ENCODE measurements around the gene EPHB1.

EPHB1 gene

DNA sequence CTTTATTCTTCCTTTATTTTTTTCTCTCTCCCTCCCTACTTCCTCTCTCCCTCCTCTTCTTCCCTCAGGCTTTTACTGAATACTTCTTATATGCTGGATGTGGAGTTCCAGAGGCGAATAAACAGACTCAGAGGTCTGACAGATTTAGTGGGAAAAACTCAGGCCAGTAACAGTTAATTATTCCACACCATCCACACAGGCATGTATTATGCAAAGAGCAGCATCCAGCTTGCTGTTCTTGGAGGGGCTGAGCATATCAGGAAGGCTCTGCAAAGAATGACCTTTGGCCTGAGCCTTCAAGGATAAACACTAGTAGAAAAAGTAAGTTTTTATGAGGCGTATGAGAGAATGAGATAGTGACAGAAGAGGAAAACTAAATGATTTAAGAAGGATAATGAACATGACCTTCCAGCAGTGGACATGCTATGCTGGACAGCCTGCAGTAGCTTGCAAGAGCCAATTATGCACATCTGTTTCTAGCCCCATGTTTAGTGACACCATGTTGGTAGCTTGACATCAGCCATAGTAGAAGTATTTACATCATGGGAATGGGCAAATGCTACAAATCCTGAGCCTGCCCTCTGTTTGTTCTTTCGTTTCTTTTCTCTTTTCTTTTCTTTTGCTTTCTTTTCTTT, 387.4 kb downstream of the EPHB1 start:
- TF ChIP-seq, protein P1, sequence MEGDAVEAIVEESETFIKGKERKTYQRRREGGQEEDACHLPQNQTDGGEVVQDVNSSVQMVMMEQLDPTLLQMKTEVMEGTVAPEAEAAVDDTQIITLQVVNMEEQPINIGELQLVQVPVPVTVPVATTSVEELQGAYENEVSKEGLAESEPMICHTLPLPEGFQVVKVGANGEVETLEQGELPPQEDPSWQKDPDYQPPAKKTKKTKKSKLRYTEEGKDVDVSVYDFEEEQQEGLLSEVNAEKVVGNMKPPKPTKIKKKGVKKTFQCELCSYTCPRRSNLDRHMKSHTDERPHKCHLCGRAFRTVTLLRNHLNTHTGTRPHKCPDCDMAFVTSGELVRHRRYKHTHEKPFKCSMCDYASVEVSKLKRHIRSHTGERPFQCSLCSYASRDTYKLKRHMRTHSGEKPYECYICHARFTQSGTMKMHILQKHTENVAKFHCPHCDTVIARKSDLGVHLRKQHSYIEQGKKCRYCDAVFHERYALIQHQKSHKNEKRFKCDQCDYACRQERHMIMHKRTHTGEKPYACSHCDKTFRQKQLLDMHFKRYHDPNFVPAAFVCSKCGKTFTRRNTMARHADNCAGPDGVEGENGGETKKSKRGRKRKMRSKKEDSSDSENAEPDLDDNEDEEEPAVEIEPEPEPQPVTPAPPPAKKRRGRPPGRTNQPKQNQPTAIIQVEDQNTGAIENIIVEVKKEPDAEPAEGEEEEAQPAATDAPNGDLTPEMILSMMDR (IDR thresholded peaks at IDR 0.05; ENCODE audit: borderline replicate concordance, control extremely low read depth, extremely low read depth, insufficient read depth, missing control alignments): no peak
- DNase-seq (ENCODE audit: low spot score): no peak
- in situ Hi-C loops (cut with MboI; ENCODE audit: low sequenced_read_pairs, unreplicated experiment): no loop called here

DNA sequence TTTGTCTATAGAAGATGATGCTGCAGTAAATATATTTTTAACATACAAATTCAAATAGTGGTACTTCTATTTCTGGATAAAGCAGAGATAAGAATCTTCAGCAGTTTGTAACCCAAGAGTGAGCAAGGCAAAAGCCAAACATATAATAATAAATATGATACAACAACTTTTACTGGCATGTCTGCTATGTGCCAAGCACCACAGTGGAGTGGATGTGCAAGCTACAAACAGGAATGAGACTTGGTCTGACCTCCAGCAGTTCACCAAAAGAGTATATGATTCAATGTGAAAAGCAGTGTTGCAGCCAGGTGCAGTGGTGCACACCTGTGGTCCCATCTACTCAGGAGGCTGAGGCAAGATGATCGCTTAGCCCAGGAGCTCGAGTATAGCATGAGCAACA, 395.6 kb downstream of the EPHB1 start:
- no peak for DNase-seq (ENCODE audit: low spot score)
- in situ Hi-C loops (cut with MboI; ENCODE audit: low sequenced_read_pairs, unreplicated experiment): no loop called here
- TF ChIP-seq, protein P1 (IDR thresholded peaks at IDR 0.05; ENCODE audit: borderline replicate concordance, control extremely low read depth, extremely low read depth, insufficient read depth, missing control alignments): no peak

DNA sequence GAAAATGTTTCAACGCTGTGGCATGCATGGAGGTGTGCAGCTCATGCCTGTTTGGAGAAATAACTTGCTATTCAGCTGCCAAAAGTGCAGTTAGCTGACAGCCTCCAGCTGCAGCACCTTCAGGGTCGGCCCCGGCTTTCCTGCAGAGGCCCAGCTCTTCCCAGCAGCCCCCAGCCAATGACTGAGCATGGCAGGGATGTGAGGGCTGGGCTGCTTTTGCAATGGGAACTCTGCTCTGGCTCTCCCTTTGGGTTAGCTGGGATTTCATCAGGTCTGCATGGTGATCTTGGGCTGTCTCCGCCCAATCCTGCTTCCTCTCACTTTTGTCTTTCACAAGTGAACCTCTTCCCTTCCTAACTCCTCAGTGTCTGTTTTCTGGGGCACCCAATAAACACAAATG, 396.6 kb downstream of the EPHB1 start:
- in situ Hi-C loops (cut with MboI; ENCODE audit: low sequenced_read_pairs, unreplicated experiment): no loop called here
- TF ChIP-seq, protein P1 (IDR thresholded peaks at IDR 0.05; ENCODE audit: borderline replicate concordance, control extremely low read depth, extremely low read depth, insufficient read depth, missing control alignments): no peak
- DNase-seq (ENCODE audit: low spot score): no peak

DNA sequence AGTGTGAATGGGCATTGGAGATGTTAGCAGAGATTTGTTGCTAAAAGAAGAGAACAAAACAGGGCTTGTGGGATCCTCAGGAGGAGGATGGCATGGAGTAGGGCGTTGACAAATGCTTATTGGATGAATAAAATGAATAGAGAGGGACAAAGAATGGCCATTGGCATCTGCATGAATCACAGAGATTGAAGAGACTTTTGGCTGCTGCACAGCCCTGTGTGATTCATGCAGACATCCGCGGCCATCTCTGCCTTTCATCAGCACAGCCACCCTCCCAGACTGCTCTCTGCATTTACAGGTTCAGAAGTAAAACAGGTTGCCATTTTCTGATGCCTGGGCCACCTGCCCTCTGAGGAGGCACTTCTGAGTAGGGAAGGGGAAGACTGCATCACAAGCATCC, 397.9 kb downstream of the EPHB1 start:
- TF ChIP-seq, protein P1 (IDR thresholded peaks at IDR 0.05; ENCODE audit: borderline replicate concordance, control extremely low read depth, extremely low read depth, insufficient read depth, missing control alignments): no peak
- in situ Hi-C loops (cut with MboI; ENCODE audit: low sequenced_read_pairs, unreplicated experiment): no loop called here
- DNase-seq (ENCODE audit: low spot score): no peak

DNA sequence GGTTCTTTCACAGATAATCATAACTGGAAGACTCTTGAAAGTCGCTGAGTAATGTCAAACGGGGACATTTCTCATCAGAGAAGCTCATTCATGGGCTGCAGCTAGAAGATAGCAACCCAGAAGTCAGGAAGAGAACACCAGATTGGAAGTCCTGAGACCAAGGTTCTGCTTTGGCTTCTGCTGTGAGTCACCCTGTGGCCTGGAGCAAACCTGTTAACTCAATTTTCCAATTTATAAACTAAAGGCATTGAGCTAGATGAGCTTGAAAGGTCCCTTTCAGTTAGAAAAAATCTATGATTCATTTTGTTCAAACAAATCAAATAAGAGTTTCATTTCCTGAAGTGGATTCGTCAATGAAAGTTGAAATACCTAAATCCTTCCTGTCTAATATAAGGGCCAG, 402.2 kb downstream of the EPHB1 start:
- TF ChIP-seq, protein P1 (IDR thresholded peaks at IDR 0.05; ENCODE audit: borderline replicate concordance, control extremely low read depth, extremely low read depth, insufficient read depth, missing control alignments): no peak
- in situ Hi-C loops (cut with MboI; ENCODE audit: low sequenced_read_pairs, unreplicated experiment): no loop called here
- no peak for DNase-seq (ENCODE audit: low spot score)

DNA sequence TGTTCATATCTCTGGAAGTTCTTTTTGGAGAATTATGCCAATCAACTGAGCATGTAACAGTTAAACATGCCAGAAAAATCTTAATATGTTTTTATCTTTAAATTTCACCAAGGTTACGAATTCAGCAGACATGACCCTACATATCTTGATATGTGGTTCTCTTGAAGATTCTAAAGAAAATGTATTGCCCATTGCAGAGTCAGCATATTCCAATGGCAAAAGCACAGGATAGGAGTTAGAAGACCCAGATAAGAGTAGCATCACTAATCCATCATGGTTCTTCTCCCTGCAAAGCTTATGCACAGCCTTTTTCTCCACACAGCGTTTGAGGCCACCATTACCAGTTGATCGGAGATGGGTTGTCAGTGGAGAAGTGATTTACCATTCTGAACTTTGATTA, 402.8 kb downstream of the EPHB1 start:
- in situ Hi-C loops (cut with MboI; ENCODE audit: low sequenced_read_pairs, unreplicated experiment): no loop called here
- DNase-seq (ENCODE audit: low spot score): no peak
- TF ChIP-seq, protein P1 (IDR thresholded peaks at IDR 0.05; ENCODE audit: borderline replicate concordance, control extremely low read depth, extremely low read depth, insufficient read depth, missing control alignments): no peak

Measured in GM13976 (cell line).